ENCODE measurements around the gene FBXW8. TPM values are rescaled to one million over a fixed set of nuclear protein-coding genes. Genes with fewer than 3 reads are reported as not detected.
A peak's percentile ranks its signal among the peaks of the same experiment; 100 is the strongest.

FBXW8 gene
- total and polyA plus RNA-seq, 12 donors: 2.4 to 11.3 (median 7.4) TPM

GRCh38 chr12:117038919-117039318, 128.2 kb downstream of the FBXW8 start:
- Histone ChIP-seq H3K36me3 (no peaks in the 10 kb centered on the region), H3K4me3 (no peak overlapping the region), H3K27me3 (no peaks in the 10 kb centered on the region), H3K27ac (no peak overlapping the region), H3K4me1 (peaks cover 6 to 44% (median 19%) of the 10 kb centered on the region in 9 donors), H3K9me3 (no peaks in the 10 kb centered on the region)
- intact Hi-C loops (cut with DNase I): loop anchor here in 1 of 10 donors (10.0 kb wide), 1 partner anchor 56 kb away; the partner anchor contains the start of gene TESC
- no peak for TF ChIP-seq CTCF (IDR thresholded peaks at IDR 0.05)
- DNase-seq: no peak
- ATAC-seq: no peak
- WGBS, 2 donors: 87 to 89% methylated on average over 24 of the region's 24 CpGs

GRCh38 chr12:117039891-117040309, 129.2 kb downstream of the FBXW8 start:
- Histone ChIP-seq H3K36me3 (no peaks in the 10 kb centered on the region), H3K4me1 (peaks cover 2 to 44% (median 13%) of the 10 kb centered on the region in 9 donors), H3K9me3 (no peaks in the 10 kb centered on the region), H3K4me3 (no peak overlapping the region), H3K27ac (no peak overlapping the region), H3K27me3 (no peaks in the 10 kb centered on the region)
- ATAC-seq (no peak), DNase-seq (no peak)
- intact Hi-C loops (cut with DNase I): loop anchor here in 2 of 10 donors (10.0 kb wide), 1 partner anchor 55 kb away; the partner anchor contains the start of gene TESC (in 2 of the 2)
- WGBS, 2 donors: 89 to 94% methylated on average over 19 of the region's 19 CpGs
- no peak for TF ChIP-seq CTCF (IDR thresholded peaks at IDR 0.05)

- Histone ChIP-seq H3K27ac (no peak overlapping the region), H3K9me3 (no peaks in the 10 kb centered on the region), H3K4me1 (peaks cover 3 to 48% (median 18%) of the 10 kb centered on the region in 9 donors), H3K4me3 (no peak overlapping the region), H3K27me3 (no peaks in the 10 kb centered on the region), H3K36me3 (no peaks in the 10 kb centered on the region)
- 75 to 84% methylated on average over 13 of the region's 13 CpGs for WGBS, 2 donors
- intact Hi-C loops (cut with DNase I): loop anchor here in 1 of 10 donors (10.0 kb wide), 1 partner anchor 54 kb away; the partner anchor contains the start of gene TESC
- ATAC-seq (no peak), DNase-seq (no peak)
- TF ChIP-seq CTCF (IDR thresholded peaks at IDR 0.05): no peak
Observed at GRCh38 chr12:117040496-117040895, 129.7 kb downstream of the FBXW8 start.

GRCh38 chr12:117041798-117042170, 131.0 kb downstream of the FBXW8 start:
- no peak overlapping the region for H3K4me3 ChIP-seq
- peak overlapping the region in 7 of 10 donors; percentile 28 to 72 (median 44) for H3K27ac ChIP-seq
- 92 to 93% methylated on average over 11 of the region's 11 CpGs for WGBS, 2 donors
- no peaks in the 10 kb centered on the region for H3K9me3 ChIP-seq
- DNase-seq (no peak), ATAC-seq (peak in 1 of 8 donors; percentile 5)
- no peaks in the 10 kb centered on the region for H3K27me3 ChIP-seq
- peaks cover 3 to 51% (median 24%) of the 10 kb centered on the region in 9 donors for H3K4me1 ChIP-seq
- no peaks in the 10 kb centered on the region for H3K36me3 ChIP-seq
- intact Hi-C loops (cut with DNase I): loop anchor here in 1 of 10 donors (10.0 kb wide), 1 partner anchor 53 kb away; the partner anchor contains the start of gene TESC
- no peak for TF ChIP-seq CTCF (IDR thresholded peaks at IDR 0.05)
